Esophagus squamous epithelium (tissue), 5 donors: ENCODE data around the gene PLSCR3. TPM values are rescaled to one million over a fixed set of nuclear protein-coding genes. Genes with fewer than 3 reads are reported as not detected.
A peak's percentile ranks its signal among the peaks of the same experiment; 100 is the strongest.

Source experiments
- DNase-seq: peaks from one replicate; lab custom pipeline; 2025; lab: John Stamatoyannopoulos, UW
- H3K27ac ChIP-seq, 4 donors: fragments of 200-600 bp; sonication (generic); one replicate each; pipeline ENCODE4 v1.5.1; 2016 to 2019; ENCODE audit warnings: mild to moderate bottlenecking in 1 of 4
- H3K27me3 ChIP-seq, 4 donors: fragments of 200-600 bp; sonication (generic); 1 replicate in 3 of 4; 2 replicates in 1 of 4; pipeline versions ENCODE4 v1.5.1 to v1.6.0; 2017 to 2021; ENCODE audit warnings: antibody characterized with exemption in 1 of 4
- H3K36me3 ChIP-seq, 3 donors: fragments of 200-600 bp; sonication (generic); one replicate each; pipeline ENCODE4 v1.5.1; 2016 to 2019
- H3K4me1 ChIP-seq, 3 donors: fragments of 200-600 bp; sonication (generic); one replicate each; pipeline ENCODE4 v1.5.1; 2017 to 2019
- H3K4me3 ChIP-seq, 4 donors: fragments of 200-600 bp; sonication (generic); 1 replicate in 3 of 4; 2 replicates in 1 of 4; pipeline ENCODE4 v1.5.1; 2016 to 2019; ENCODE audit warnings: mild to moderate bottlenecking in 2 of 4, moderate library complexity in 1 of 4
- H3K9me3 ChIP-seq, 3 donors: fragments of 200-600 bp; sonication (generic); one replicate each; pipeline ENCODE4 v1.5.1; 2016 to 2019
- POLR2A ChIP-seq, 4 donors: fragments of 450-650 bp; IDR thresholded peaks; one replicate each; pipeline ENCODE4 v1.6.1; 2017; ENCODE audit warnings: antibody characterized with exemption in 4 of 4, mild to moderate bottlenecking in 4 of 4, moderate library complexity in 3 of 4
- WGBS, 2 donors: methylation state at CpG; one replicate each; pipeline ENCODE4 v1.1.5; 2018; 5-methylcytosine and 5-hydroxymethylcytosine counted together
- intact Hi-C: fragments of 100-400 bp; cut with DNase I; formaldehyde crosslinking; loops from one replicate; pipeline ENCODE4 v1.15.0; 2022
- total RNA-seq, 4 donors: library from RNA; depleted of rRNA; stranded (reverse); fragments of >200 nt; gene quantifications; one replicate each; pipeline ENCODE4 v1.1.0, GENCODE V29; 2016
- TF ChIP-seq, protein P1 (sequence below), 6 experiments: fragments of 450-650 bp in 4 of 6; fragments of 200-600 bp in 2 of 6; sonication (generic) in 2 of 6; IDR thresholded peaks; one replicate each; pipeline ENCODE4 v1.5.1; 2016 to 2019; ENCODE audit warnings: antibody characterized with exemption in 6 of 6, mild to moderate bottlenecking in 4 of 6, moderate library complexity in 4 of 6
- donor health status: DM: yes; HTN: yes; CAD: no.

Gene PLSCR3
- total RNA-seq, 4 donors from 2014 or later = 18.6 to 33.5 (median 24.7) TPM

DNA sequence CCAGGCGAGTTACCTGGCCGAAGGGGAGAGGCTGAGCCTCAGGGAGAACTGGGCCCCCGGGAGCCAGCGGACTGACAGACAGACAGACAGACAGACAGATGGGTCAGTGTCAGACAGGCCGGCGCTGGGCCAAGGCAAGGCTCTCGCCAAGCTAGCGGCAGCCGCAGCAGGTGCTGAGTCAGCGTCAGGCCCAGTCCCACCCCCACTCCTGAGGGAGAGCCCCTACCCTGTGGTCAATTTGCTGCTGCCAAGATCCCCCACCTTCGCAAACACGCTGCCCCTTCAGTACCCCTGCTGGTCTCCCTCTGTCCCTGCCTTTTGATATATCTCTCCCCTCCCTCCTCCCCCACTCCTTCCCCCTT lies 46.5 kb upstream of the PLSCR3 start:
- no peaks in the 10 kb centered on the region for H3K9me3 ChIP-seq
- H3K36me3 ChIP-seq = no peaks in the 10 kb centered on the region
- no peak for DNase-seq
- 3 to 22% methylated on average over 3 to 6 of the region's 12 CpGs for WGBS, 2 donors
- H3K27ac ChIP-seq = no peak overlapping the region
- intact Hi-C loops = loop anchor here (5.0 kb wide), 1 partner anchor 36 kb away; the partner anchor contains the start of gene ZBTB4
- H3K27me3 ChIP-seq = peaks cover 0 to 61% (median 5%) of the 10 kb centered on the region in 4 donors
- H3K4me3 ChIP-seq = peak overlapping the region in 2 of 4 donors; percentile 61 to 80
- no peak for TF ChIP-seq POLR2A (IDR thresholded peaks at IDR 0.05)
- TF ChIP-seq, protein P1, sequence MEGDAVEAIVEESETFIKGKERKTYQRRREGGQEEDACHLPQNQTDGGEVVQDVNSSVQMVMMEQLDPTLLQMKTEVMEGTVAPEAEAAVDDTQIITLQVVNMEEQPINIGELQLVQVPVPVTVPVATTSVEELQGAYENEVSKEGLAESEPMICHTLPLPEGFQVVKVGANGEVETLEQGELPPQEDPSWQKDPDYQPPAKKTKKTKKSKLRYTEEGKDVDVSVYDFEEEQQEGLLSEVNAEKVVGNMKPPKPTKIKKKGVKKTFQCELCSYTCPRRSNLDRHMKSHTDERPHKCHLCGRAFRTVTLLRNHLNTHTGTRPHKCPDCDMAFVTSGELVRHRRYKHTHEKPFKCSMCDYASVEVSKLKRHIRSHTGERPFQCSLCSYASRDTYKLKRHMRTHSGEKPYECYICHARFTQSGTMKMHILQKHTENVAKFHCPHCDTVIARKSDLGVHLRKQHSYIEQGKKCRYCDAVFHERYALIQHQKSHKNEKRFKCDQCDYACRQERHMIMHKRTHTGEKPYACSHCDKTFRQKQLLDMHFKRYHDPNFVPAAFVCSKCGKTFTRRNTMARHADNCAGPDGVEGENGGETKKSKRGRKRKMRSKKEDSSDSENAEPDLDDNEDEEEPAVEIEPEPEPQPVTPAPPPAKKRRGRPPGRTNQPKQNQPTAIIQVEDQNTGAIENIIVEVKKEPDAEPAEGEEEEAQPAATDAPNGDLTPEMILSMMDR (IDR thresholded peaks at IDR 0.05) = no peak
- peaks cover 62 to 82% (median 69%) of the 10 kb centered on the region in 3 donors for H3K4me1 ChIP-seq

DNA sequence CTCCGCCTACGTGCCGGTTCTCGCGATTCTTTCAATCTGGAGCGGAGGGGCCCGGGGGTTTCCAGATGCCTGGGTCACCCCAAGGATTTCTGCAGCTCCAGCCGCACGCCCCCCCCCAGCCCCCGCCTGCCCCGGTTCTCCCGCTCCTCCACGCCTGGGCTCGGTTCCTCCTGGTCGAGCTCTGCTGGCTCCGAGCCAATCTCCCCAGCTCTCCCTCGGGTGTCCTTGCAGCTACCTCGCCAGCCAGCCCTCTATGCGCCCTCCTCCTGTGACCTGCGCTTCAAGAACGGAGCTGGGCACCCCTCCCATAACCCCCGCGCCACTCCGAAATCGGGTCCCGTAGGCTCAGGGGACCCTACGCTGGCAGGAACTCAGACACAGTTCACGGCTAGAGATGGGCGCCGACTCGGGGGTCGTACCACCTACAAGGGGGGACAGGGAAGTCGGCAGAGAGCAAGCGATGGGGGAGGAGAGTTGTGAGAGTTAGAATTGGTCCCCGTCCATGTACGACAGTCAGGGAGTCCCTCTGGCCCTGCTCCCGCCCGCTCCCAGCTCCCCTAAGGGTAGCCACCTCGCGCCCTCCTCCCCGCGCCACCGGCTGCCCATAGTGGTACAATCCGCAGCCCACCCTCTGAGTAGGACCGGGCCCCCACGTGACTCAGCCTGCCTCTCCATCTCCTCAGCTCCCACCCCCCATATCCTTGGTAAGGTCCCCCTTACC lies 45.9 kb upstream of the PLSCR3 start:
- no peak for DNase-seq
- peak overlapping the region in 3 of 4 donors; percentile 7 to 93 (median 39) for H3K27ac ChIP-seq

DNA sequence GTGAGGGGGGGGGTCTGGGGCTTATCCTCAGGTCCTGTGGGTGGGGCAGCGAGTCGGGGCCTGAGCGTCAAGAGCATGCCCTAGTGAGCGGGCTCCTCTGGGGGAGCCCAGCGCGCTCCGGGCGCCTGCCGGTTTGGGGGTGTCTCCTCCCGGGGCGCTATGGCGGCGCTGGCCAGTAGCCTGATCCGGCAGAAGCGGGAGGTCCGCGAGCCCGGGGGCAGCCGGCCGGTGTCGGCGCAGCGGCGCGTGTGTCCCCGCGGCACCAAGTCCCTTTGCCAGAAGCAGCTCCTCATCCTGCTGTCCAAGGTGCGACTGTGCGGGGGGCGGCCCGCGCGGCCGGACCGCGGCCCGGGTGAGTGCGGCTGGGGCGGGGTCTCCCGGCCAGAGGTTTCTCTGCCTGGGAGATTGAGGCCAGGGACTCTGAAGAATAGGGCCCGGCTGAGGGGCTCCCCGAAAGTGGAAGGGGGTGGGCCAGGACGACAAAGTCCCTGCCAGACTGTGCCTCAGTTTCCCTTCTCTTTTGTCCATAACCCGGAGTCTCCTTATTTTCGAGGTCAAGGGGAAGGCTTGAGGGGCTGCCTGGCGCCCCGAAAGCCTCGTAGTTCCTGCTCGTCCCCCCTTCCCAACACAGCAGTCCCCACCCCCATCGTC lies 45.3 kb upstream of the PLSCR3 start, which contains the start of gene FGF11:
Gene FGF11 (plus strand): TSS at position 51 of the 651 bp plus-strand sequence. CDS start 109 bp downstream, at position 160.
- Histone ChIP-seq H3K27ac (peak within 1 kb of the TSS; percentile 92 to 94 (median 94)), H3K4me1 (peaks cover 53 to 80% (median 65%) of the 10 kb centered on the region in 3 donors), H3K4me3 (peak within 1 kb of the TSS; percentile 38 to 80 (median 60)), H3K9me3 (no peaks in the 10 kb centered on the region), H3K36me3 (no peaks in the 10 kb centered on the region), H3K27me3 (peaks cover 0 to 59% (median 5%) of the 10 kb centered on the region in 4 donors)
- WGBS, 2 donors = 2 to 3% methylated on average over 7 to 10 of the region's 50 CpGs
- TF ChIP-seq POLR2A (IDR thresholded peaks at IDR 0.05) = no peak
- TF ChIP-seq, protein P1 (IDR thresholded peaks at IDR 0.05) = no peak
- intact Hi-C loops = loop anchor here (5.0 kb wide), 2 partner anchors 38 to 82 kb away; partner anchors contain the start of genes TMEM95 and ZBTB4
- DNase-seq = no peak

More for the DNA sequence above, 45.9 kb upstream of the PLSCR3 start:
- Histone ChIP-seq H3K27me3 (peaks cover 0 to 61% (median 5%) of the 10 kb centered on the region in 4 donors), H3K36me3 (no peaks in the 10 kb centered on the region), H3K9me3 (no peaks in the 10 kb centered on the region), H3K4me3 (peak overlapping the region; percentile 30 to 80 (median 60)), H3K4me1 (peaks cover 57 to 82% (median 68%) of the 10 kb centered on the region in 3 donors)
- no peak for TF ChIP-seq POLR2A (IDR thresholded peaks at IDR 0.05)
- TF ChIP-seq, protein P1 (IDR thresholded peaks at IDR 0.05) = no peak
- intact Hi-C loops = loop anchor here (5.0 kb wide), 1 partner anchor 37 kb away; the partner anchor contains the start of gene ZBTB4
- 7 to 13% methylated on average over 3 to 13 of the region's 46 CpGs for WGBS, 2 donors

DNA sequence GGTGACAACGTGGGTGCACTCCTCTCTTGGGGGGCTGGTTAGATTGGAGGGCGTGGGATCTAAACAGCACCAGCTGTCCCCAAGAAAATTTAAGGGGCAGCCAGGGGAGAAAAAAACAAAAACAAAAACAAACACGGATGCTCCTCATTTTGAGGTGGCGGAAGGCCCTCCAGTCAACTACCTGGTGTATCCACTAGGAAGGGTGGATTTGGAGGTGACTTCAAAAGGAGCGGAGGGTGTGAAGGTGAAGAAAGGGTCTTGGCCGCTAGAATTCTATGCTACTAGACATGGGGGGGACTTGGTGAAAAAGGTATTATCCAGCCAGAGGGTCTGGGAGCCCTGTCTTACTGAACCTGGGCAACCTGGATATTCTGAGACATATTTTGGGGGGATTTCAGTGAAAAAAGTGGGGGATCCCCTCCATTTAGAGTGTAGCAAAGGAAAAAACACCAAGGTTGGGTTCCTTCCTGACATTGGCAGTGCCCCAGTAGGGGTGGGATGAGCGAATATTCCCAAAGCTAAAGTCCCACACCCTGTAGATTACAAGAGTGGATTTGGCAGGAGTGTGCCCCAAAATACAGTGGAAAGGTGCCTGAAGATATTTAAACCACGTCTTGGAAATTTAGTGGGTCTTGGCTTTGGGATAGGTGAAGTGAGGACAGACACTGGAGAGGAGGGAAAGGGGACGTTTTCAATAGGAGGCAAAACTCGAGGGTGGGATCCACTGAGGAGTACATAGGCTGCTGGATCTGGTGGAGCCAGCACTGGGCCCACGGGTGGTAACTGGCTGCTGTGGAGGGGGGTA lies 44.5 kb upstream of the PLSCR3 start:
- Histone ChIP-seq H3K9me3 (no peaks in the 10 kb centered on the region), H3K27ac (peak overlapping the region; percentile 92 to 94 (median 94)), H3K4me1 (peaks cover 53 to 75% (median 58%) of the 10 kb centered on the region in 3 donors), H3K4me3 (peak overlapping the region; percentile 38 to 80 (median 60)), H3K36me3 (no peaks in the 10 kb centered on the region), H3K27me3 (peaks cover 0 to 60% (median 5%) of the 10 kb centered on the region in 4 donors)
- DNase-seq = no peak
- TF ChIP-seq POLR2A (IDR thresholded peaks at IDR 0.05) = no peak
- TF ChIP-seq, protein P1 (IDR thresholded peaks at IDR 0.05) = no peak
- intact Hi-C loops = loop anchor here (5.0 kb wide), 1 partner anchor 82 kb away; the partner anchor contains the start of gene TMEM95
- 38% methylated on average over 11 of the region's 11 CpGs for WGBS, 2 donors
